HG02938 (cell line): Measurements from ENCODE around the gene ING3.

Experiments used
- ATAC-seq: cut with Tn5 transposase; IDR thresholded peaks from one replicate; pipeline ENCODE4 v1.9.1; 2021; ENCODE audit warnings: mild to moderate bottlenecking, moderate library complexity; ENCODE audit not compliant: unreplicated experiment

The ING3 gene

GRCh38 chr7:120988591-120989256 lies 38.1 kb downstream of the ING3 start, which contains the start of gene CPED1:
Gene CPED1 (plus strand): TSS chr7:120988711. CDS start chr7:120989622, 911 bp downstream.
- ATAC-seq = peak; percentile 24

- ATAC-seq = no peak
These were observed 39.0 kb downstream of the ING3 start for GRCh38 chr7:120989257-120990220.

GRCh38 chr7:120990468-120991118 lies 40.0 kb downstream of the ING3 start:
- ATAC-seq = no peak

- no peak for ATAC-seq
These were observed 40.6 kb downstream of the ING3 start for GRCh38 chr7:120991161-120991560.

GRCh38 chr7:120991581-120991980 lies 41.0 kb downstream of the ING3 start:
- no peak for ATAC-seq

- ATAC-seq = no peak
These were observed 41.8 kb downstream of the ING3 start for GRCh38 chr7:120992272-120992964.

GRCh38 chr7:120992965-120993494 lies 42.5 kb downstream of the ING3 start:
- no peak for ATAC-seq

- ATAC-seq = no peak
These were observed 43.1 kb downstream of the ING3 start for GRCh38 chr7:120993553-120994191.

- no peak for ATAC-seq
These were observed 44.2 kb downstream of the ING3 start for GRCh38 chr7:120994512-120995410.

GRCh38 chr7:120995654-120996053 lies 45.1 kb downstream of the ING3 start:
- no peak for ATAC-seq

GRCh38 chr7:120996333-120996987 lies 45.9 kb downstream of the ING3 start:
- no peak for ATAC-seq

- no peak for ATAC-seq
These were observed 46.4 kb downstream of the ING3 start for GRCh38 chr7:120996988-120997345.

GRCh38 chr7:120997882-120998474 lies 47.4 kb downstream of the ING3 start:
- peak; percentile 74 for ATAC-seq

GRCh38 chr7:120998520-120998919 lies 47.9 kb downstream of the ING3 start:
- ATAC-seq = no peak

GRCh38 chr7:120998996-120999565 lies 48.5 kb downstream of the ING3 start:
- ATAC-seq = no peak

GRCh38 chr7:121000081-121000983 lies 49.8 kb downstream of the ING3 start:
- ATAC-seq = no peak
